NCI-H2107 treated with DMSO at 0.1 percent for 48 hours (cell line): ENCODE results near the gene IPCEF1.

Experiments used
- DNase-seq: peaks from one replicate; lab custom pipeline; 2025; ENCODE audit not compliant: unreplicated experiment; lab: John Stamatoyannopoulos, UW

Gene IPCEF1

DNA sequence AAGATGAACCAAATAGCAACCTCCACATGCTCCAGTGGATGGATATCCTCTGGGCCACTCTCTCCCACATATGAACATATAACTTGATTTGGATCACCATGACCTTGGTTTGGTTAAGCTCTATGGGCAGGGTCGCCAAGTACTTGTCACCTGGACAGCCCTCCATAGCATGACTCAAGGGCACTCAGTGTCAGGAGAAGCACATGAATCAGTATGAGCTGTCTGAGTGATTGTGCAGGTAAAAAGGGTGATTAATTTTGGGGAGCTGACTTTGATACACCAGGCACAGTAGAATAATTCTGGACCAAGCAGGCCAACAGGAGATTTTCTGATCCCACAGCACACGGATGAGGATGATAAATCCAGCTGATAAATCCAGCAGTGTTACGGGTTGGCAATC is 243.2 kb downstream of the IPCEF1 start:
- DNase-seq, result no peak

DNA sequence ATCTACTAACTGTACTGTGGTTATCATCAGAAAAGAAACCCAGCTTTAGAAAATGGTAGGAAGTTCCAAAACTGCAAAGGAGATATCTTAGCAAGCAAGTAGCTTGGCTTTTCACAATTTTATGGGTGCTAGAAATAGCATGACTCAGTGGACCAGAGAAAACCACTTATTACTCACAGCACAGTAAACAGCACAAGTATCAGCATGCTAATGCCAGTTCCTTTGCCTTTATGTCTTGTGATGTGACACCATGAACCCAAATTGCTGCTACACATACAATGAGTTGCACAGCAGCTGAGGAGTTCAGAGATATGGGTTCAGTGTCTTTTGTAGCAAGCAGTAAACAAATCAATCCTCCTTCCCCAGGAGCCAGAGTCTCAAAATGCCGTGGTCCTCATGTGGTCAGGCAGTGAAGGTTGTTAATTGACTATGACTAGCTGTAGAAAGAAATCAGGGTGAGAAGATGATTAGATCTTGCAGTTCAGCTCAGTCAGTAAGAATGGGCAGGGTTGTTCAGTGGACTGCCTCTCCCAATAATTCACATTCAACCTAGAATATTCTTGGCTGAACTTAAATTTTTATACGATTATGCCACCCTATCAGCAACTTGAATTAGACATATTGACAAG is 244.3 kb downstream of the IPCEF1 start:
- no peak for DNase-seq

DNA sequence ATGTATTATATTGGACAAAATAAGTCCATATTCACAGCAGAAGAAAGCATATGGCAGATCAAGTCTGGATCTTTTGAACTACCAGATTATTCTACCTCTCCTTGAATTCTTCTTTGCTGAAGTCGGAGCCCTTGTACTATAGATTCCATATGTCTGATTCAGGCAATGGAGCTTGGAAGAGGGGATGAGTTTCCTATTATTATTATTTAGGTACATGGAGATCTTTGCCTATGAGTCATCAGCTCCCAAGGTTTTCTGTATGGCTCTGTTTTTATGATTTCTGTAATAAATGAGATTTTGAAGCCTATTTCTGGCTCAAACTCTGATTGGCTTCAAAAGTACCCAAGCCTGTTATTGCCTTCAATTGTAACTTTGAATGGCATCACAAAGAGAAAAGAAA is 245.6 kb downstream of the IPCEF1 start:
- DNase-seq, result no peak

DNA sequence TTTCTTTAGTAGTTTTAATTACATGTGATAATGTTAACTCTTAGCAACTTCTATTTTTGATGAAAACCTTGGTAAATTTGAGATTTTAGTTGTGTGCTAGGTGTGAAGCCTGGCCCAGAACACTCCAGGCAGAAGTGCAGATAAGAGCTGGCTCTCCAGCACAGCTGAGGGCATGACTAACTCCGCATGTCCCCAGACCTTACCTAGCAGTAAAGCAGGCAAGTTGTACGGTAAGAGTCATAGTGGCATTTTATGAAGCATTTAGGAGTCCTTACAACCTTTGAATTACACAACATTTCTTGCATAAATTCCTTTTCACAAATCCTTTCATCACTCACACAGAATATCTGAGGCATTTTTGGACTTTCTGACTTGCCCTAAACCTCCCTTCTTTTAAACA is 250.4 kb downstream of the IPCEF1 start:
- no peak for DNase-seq
